DMS153 (cell line): ENCODE results near the gene MOV10.

ENCODE experiments used
- DNase-seq: peaks from one replicate; lab custom pipeline; 2025; lab: John Stamatoyannopoulos, UW

The MOV10 gene

DNA sequence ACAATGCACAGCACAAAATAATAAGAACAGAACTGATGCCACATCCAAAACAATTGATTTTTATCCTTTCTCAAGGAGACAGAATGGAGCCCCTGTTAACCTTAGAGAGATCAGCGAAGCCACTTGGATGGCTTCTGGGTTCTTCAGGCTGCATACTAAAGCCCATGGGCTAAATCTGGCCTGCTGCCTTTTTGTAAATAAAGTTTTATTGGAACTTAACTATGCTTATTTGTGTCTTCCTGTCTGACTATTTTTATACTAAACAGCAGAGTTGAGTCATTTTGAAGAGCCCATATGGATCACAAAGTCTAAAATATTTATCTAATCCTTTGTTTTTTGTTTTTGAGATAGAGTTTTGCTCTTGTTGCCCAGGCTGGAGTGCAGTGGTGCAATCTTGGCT, 57.0 kb downstream of the MOV10 start:
- DNase-seq, result no peak

DNA sequence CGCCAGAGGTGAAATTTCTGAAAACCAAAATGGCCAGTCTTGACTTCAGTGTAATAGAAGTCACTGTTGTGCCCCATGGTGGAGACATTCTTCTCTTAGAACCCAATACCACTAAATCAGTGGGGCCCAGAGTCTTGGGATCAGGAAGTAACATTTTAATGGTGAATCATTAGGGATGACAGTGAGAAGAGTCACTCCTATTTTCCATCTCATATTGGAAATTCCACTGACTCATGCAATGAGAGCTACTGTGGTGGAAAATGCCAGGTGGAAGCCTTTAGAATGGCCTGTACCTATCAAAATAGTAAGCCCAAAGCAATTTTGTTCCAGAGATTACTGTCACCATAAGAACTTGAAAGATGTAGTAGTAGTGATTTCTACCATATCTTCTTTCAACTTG, 61.3 kb downstream of the MOV10 start:
- no peak for DNase-seq

DNA sequence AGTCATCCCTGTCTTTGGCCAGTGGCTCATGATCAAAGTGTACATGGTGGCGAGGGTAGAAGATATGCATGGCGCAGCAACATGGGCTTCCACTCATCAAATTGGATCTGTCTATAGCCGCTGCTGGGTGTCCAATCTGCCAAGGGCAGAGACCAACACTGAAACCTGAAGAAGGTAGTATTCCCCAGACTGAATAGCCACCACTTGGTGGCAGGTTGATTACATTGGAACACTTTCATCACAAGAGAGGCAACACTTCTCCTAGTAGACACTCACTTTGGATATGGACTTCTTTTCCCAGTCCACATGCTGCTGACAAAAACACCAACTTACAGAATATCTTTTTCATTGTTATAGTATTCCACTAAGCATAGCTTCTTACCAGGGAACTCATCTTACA, 63.1 kb downstream of the MOV10 start:
- DNase-seq, result no peak

DNA sequence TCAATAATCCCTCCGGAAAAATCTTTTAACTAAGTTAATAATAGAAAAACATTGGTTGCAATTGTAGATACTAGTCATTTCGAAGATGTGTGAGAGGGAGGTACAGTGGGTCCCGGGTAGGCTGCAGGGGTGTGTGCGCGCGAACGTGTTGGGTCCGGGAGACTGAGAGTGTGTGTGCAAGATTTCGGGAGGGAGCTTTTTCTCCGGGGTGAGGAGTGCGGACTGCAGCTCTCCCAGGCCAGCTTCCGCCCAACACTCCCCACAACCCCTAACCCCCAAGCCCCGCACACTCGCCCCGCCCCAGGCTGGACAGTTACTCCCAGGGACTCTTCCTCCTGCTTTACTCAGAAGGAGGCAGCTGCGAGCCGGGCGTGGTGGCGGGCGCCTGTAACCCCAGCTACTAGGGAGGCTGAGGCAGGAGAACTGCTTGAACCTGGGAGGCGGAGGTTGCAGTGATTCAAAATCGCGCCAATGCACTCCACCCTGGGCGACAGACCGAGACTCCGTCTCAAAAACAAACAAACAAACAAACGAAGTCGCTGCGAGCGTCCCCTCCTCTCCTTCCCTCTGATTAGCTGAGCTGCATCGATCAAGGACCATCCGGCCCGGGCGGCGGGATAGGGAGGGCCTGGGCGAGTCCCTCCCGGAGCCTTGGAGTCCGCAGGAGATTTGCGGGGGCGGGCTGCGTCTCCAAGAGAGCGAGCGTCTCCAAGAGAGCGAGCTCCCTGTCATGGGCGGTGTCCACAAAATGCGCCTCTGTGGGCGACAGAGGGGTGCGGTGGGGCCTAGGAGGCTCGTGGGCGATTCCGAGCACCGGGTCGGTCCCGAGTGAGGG, 68.9 kb downstream of the MOV10 start:
- DNase-seq, result no peak

DNA sequence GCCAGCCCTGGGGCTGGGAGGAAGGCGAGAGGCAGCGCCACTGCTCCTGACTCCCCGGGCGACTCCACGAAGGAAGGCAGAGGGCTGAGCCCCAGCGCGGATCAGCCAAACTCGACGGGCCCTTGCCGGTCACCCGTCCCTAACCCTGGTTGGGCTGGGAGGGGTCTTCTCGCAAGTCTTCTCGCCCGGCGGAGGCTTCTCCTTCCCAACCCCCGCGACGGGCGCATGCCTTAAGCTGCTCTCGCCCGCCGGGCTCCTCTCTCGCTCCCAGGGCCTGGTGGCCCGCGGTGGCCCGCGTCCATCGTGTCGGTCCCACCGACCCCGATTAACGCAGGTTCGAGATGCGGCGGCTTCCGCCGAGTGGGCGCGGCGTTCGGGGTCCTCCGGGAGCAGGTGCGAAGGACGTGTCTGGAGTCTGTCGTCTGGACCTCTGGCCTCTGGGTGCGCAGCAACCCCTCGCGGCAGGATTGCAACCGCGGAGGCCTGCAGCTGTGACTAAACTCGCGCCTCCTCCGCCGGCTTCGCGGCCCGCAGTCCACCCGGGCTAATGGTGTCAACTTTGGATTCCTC, 69.6 kb downstream of the MOV10 start:
- no peak for DNase-seq

DNA sequence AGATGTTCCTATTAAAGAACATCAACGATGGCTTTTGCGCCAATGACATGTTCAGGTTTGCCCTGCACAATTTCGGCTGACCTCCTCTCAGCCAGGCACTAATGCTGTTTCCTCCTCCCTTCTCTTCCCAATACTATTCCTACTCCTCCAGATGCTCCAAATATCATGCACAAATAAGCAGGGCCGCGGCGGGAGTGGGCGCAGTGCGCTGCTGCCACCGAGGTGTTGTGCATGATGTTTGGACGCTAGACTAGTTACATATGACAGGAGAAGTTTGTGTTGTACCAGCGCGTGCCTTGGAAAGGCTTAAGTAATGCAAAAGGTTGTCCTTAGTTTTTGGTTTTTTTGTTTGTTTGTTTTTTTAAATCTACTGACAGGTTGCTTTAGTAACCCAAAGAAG, 73.9 kb downstream of the MOV10 start:
- DNase-seq, result no peak
